ENCODE results near the gene NPAS1. TPM values are rescaled to one million over a fixed set of nuclear protein-coding genes. Genes with fewer than 3 reads are reported as not detected.

NPAS1 gene
- total and polyA plus RNA-seq, 2 experiments from 2014 or later = 0.23 to 4.5 TPM

DNA sequence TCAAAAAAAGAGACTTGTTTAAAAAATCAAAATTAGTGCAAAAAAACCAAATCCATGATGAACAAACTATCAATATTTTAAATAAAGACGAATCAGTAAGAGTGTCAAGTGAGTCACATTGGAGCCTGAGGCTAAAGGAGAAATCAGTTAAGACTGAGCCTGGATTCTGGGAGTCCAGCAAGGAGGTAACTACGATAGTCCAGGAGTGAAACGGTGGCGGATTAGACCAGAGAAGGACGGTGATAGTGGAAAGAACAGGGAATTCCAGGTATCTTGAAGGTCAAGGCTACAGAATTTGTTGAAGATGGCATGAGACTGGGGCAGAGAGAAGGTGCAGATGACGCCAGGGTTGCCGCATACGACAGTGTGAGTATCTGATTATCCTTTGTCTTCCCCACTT, 7.0 kb upstream of the NPAS1 start:
- Histone ChIP-seq H3K27ac (no peak overlapping the region), H3K4me3 (no peak overlapping the region), H4K20me1 (ENCODE audit: insufficient read depth, poor library complexity, severe bottlenecking) (no peaks in the 10 kb centered on the region), H3K9me2 (replicated peaks; ENCODE audit: insufficient read depth) (no peaks in the 10 kb centered on the region), H3K79me2 (no peaks in the 10 kb centered on the region), H3K27me3 (no peaks in the 10 kb centered on the region), H3K9me3 (ENCODE audit: low read depth) (no peaks in the 10 kb centered on the region), H3K4me2 (no peak overlapping the region), H3K36me3 (replicated peaks; ENCODE audit: insufficient read depth, low read depth) (no peaks in the 10 kb centered on the region), H2AFZ (no peak overlapping the region), H3K4me1 (ENCODE audit: insufficient read depth) (no peaks in the 10 kb centered on the region)
- TF ChIP-seq, protein P1, sequence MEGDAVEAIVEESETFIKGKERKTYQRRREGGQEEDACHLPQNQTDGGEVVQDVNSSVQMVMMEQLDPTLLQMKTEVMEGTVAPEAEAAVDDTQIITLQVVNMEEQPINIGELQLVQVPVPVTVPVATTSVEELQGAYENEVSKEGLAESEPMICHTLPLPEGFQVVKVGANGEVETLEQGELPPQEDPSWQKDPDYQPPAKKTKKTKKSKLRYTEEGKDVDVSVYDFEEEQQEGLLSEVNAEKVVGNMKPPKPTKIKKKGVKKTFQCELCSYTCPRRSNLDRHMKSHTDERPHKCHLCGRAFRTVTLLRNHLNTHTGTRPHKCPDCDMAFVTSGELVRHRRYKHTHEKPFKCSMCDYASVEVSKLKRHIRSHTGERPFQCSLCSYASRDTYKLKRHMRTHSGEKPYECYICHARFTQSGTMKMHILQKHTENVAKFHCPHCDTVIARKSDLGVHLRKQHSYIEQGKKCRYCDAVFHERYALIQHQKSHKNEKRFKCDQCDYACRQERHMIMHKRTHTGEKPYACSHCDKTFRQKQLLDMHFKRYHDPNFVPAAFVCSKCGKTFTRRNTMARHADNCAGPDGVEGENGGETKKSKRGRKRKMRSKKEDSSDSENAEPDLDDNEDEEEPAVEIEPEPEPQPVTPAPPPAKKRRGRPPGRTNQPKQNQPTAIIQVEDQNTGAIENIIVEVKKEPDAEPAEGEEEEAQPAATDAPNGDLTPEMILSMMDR (IDR thresholded peaks at IDR 0.05; ENCODE audit: poor library complexity) = no peak
- TF ChIP-seq EZH2 (IDR thresholded peaks at IDR 0.05; ENCODE audit: borderline replicate concordance) = no peak
- TF ChIP-seq EZH2phosphoT487 (IDR thresholded peaks at IDR 0.05; ENCODE audit: low read depth, severe bottlenecking, unreplicated experiment) = no peak
- WGBS (ENCODE audit: low lambda C conversion rate, missing lambda C conversion rate) = 34% methylated on average over 8 of the region's 8 CpGs
- no peak for DNase-seq (ENCODE audit: low spot score)

DNA sequence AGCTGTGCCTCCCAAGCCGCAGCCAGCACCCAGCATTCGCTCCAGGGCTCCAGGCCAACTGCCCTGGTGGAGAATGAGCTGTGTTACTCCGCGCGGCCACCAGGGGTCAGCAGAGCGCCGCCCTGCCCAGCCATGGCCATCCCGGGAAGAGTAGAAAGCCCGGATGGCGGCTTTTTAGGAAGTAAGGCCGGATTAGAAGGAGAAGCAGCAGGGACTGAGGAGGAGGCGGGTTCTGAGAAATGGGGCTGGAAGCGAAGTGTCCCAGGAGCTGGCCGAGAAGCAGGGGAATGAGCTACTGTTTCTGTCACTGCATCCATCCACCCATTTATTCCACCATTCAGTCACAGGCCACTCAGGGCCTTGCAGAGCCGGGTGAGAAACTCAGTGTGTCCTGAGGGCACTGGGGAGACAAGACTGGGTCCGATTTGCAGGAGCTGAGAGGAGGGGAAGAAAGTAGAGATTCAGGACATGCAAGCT, 6.6 kb upstream of the NPAS1 start:
- 15% methylated on average over 16 of the region's 16 CpGs for WGBS (ENCODE audit: low lambda C conversion rate, missing lambda C conversion rate)
- Histone ChIP-seq H3K27ac (no peak overlapping the region), H3K4me1 (ENCODE audit: insufficient read depth) (no peaks in the 10 kb centered on the region), H2AFZ (no peak overlapping the region), H3K4me3 (no peak overlapping the region), H3K79me2 (no peaks in the 10 kb centered on the region), H3K9me2 (replicated peaks; ENCODE audit: insufficient read depth) (no peaks in the 10 kb centered on the region), H3K9me3 (ENCODE audit: low read depth) (no peaks in the 10 kb centered on the region), H3K36me3 (replicated peaks; ENCODE audit: insufficient read depth, low read depth) (no peaks in the 10 kb centered on the region), H3K4me2 (no peak overlapping the region), H4K20me1 (ENCODE audit: insufficient read depth, poor library complexity, severe bottlenecking) (no peaks in the 10 kb centered on the region), H3K27me3 (no peaks in the 10 kb centered on the region)
- TF ChIP-seq, protein P1 (IDR thresholded peaks at IDR 0.05; ENCODE audit: poor library complexity) = peak; percentile 99
- TF ChIP-seq EZH2 (IDR thresholded peaks at IDR 0.05; ENCODE audit: borderline replicate concordance) = no peak
- TF ChIP-seq EZH2phosphoT487 (IDR thresholded peaks at IDR 0.05; ENCODE audit: low read depth, severe bottlenecking, unreplicated experiment) = no peak
- peak; percentile 84 for DNase-seq (ENCODE audit: low spot score)

DNA sequence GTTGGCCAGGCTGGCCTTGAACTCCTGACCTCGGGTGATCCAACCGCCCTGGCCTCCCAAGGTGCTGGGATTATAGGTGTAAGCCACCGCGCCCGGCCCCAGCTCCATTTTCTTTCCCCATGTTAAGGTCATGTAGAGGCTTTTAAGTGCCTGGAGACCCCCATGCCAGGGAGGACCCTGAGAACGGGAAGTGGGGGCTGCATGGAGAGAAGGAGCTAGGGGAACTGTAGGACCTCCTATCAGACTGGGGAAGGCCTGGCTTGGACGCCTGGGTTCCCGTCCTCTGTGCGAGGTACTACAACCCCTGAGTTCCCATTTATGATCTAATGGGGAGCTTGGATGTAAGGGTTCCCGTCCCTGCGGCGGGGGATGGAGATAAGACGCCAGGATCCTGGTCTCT, 714 bp upstream of the NPAS1 start:
- Histone ChIP-seq H2AFZ (no peak overlapping the region), H3K79me2 (no peaks in the 10 kb centered on the region), H3K27me3 (peaks cover 48% of the 10 kb centered on the region), H3K9me2 (replicated peaks; ENCODE audit: insufficient read depth) (no peaks in the 10 kb centered on the region), H4K20me1 (ENCODE audit: insufficient read depth, poor library complexity, severe bottlenecking) (no peaks in the 10 kb centered on the region), H3K4me1 (ENCODE audit: insufficient read depth) (peaks cover 18% of the 10 kb centered on the region), H3K4me2 (no peak overlapping the region), H3K4me3 (no peak overlapping the region), H3K36me3 (replicated peaks; ENCODE audit: insufficient read depth, low read depth) (no peaks in the 10 kb centered on the region), H3K27ac (no peak overlapping the region), H3K9me3 (ENCODE audit: low read depth) (no peaks in the 10 kb centered on the region)
- no peak for DNase-seq (ENCODE audit: low spot score)
- TF ChIP-seq EZH2phosphoT487 (IDR thresholded peaks at IDR 0.05; ENCODE audit: low read depth, severe bottlenecking, unreplicated experiment) = no peak
- TF ChIP-seq EZH2 (IDR thresholded peaks at IDR 0.05; ENCODE audit: borderline replicate concordance) = no peak
- TF ChIP-seq, protein P1 (IDR thresholded peaks at IDR 0.05; ENCODE audit: poor library complexity) = no peak
- 61% methylated on average over 13 of the region's 13 CpGs for WGBS (ENCODE audit: low lambda C conversion rate, missing lambda C conversion rate)
